H1 (cell line): ENCODE data around the gene TNRC6C. TPM values are rescaled to one million over a fixed set of nuclear protein-coding genes. Genes with fewer than 3 reads are reported as not detected.

Source experiments
- CTCF ChIA-PET: fragments of 300-600 bp; sonication (Branson Sonifier 250); formaldehyde crosslinking; loops from one replicate; lab custom pipeline; 2021; ENCODE audit not compliant: partially characterized antibody; lab: Charles Lee
- POLR2A ChIA-PET: fragments of 300-600 bp; sonication (Branson Sonifier 250); formaldehyde crosslinking; loops from one replicate; lab custom pipeline; 2021; ENCODE audit warnings: inconsistent platforms; ENCODE audit not compliant: partially characterized antibody; lab: Charles Lee
- DNase-seq, 2 experiments: peaks; one replicate each; pipeline versions ENCODE4 v3.0.0 to v3.0.0-alpha.2; 2010 to 2022; ENCODE audit warnings: low spot score in 2 of 2, low read depth in 1 of 2, mixed read lengths in 1 of 2
- FAIRE-seq: peaks from 2 replicates; lab custom pipeline; 2011; peaks lifted over from hg19 to GRCh38; lab: Jason Lieb, UNC
- H2AFZ ChIP-seq: 2 replicates; pipeline ENCODE4 v1.8.1; 2012; ENCODE audit warnings: low read length, inconsistent platforms
- H2AK5ac ChIP-seq: 2 replicates; pipeline ENCODE4 v1.6.1; 2013; ENCODE audit warnings: low read depth, low read length
- H2BK120ac ChIP-seq: replicated peaks from 2 replicates; pipeline ENCODE3; 2013; ENCODE audit warnings: low read depth, low read length, inconsistent platforms
- H2BK12ac ChIP-seq: 2 replicates; pipeline ENCODE4 v1.6.1; 2013; ENCODE audit warnings: low read depth, low read length
- H2BK15ac ChIP-seq: 2 replicates; pipeline ENCODE4 v1.6.1; 2013; ENCODE audit warnings: low read length
- H2BK20ac ChIP-seq: 2 replicates; pipeline ENCODE4 v1.6.1; 2013; ENCODE audit warnings: low read length
- H2BK5ac ChIP-seq: 2 replicates; pipeline ENCODE4 v1.6.1; 2013; ENCODE audit warnings: low read depth, low read length
- H3K14ac ChIP-seq: 2 replicates; pipeline ENCODE4 v1.6.1; 2013; ENCODE audit warnings: inconsistent platforms; ENCODE audit not compliant: insufficient read length
- H3K18ac ChIP-seq: 2 replicates; pipeline ENCODE4 v1.6.1; 2013; ENCODE audit warnings: low read length; ENCODE audit errors: extremely low read depth
- H3K23ac ChIP-seq: 2 replicates; pipeline ENCODE4 v1.6.1; 2013; ENCODE audit warnings: inconsistent platforms; ENCODE audit not compliant: insufficient read length
- H3K23me2 ChIP-seq: 2 replicates; pipeline ENCODE4 v1.6.1; 2013; ENCODE audit warnings: low read depth, low read length
- H3K27ac ChIP-seq: 2 replicates; pipeline ENCODE4 v1.6.1; 2011; ENCODE audit warnings: low read depth, low read length, inconsistent platforms
- H3K27me3 ChIP-seq, 4 experiments: replicated peaks in 1 of 4; 1 replicate in 1 of 4; 2 replicates in 3 of 4; pipeline versions ENCODE4 v1.6.1 to v1.8.1; 2011 to 2013; ENCODE audit warnings: low read length in 3 of 4, mild to moderate bottlenecking in 3 of 4, inconsistent platforms in 2 of 4, mixed read lengths in 2 of 4, moderate library complexity in 1 of 4; ENCODE audit not compliant: control insufficient read depth in 3 of 4, insufficient read depth in 3 of 4; ENCODE audit errors: extremely low read depth in 1 of 4
- H3K36me3 ChIP-seq, 4 experiments: 2 replicates each; pipeline versions ENCODE4 v1.6.1 to v1.8.1; 2011 to 2013; ENCODE audit warnings: mild to moderate bottlenecking in 4 of 4, low read length in 3 of 4, moderate library complexity in 2 of 4, control low read depth in 1 of 4, inconsistent platforms in 1 of 4; ENCODE audit not compliant: insufficient read depth in 4 of 4, control insufficient read depth in 2 of 4
- H3K4ac ChIP-seq: replicated peaks from 2 replicates; pipeline ENCODE3; 2013; ENCODE audit warnings: low read length, low read depth, mixed read lengths, inconsistent platforms; ENCODE audit not compliant: insufficient read length
- H3K4me1 ChIP-seq, 4 experiments: replicated peaks in 1 of 4; 1 replicate in 1 of 4; 2 replicates in 3 of 4; pipeline versions ENCODE4 v1.6.1 to v1.8.1; 2011 to 2013; ENCODE audit warnings: low read length in 3 of 4, inconsistent platforms in 2 of 4, mixed read lengths in 1 of 4; ENCODE audit not compliant: insufficient read depth in 4 of 4, control insufficient read depth in 3 of 4
- H3K4me2 ChIP-seq, 2 experiments: 2 replicates each; pipeline versions ENCODE4 v1.6.1 to v1.8.1; 2011 to 2013; ENCODE audit warnings: low read depth in 2 of 2, low read length in 2 of 2, control low read depth in 1 of 2, inconsistent platforms in 1 of 2, mild to moderate bottlenecking in 1 of 2; ENCODE audit not compliant: insufficient read depth in 1 of 2
- H3K4me3 ChIP-seq, 4 experiments: fragments of 200-600, 300-600 bp in 1 of 4; sonication (generic), shearing (Covaris generic), sonication (Bioruptor Twin) in 1 of 4; 2 replicates each; pipeline versions ENCODE4 v1.5.1 to v1.8.1; 2011 to 2016; ENCODE audit warnings: low read length in 4 of 4, low read depth in 3 of 4, control low read depth in 2 of 4, inconsistent platforms in 2 of 4, mild to moderate bottlenecking in 2 of 4, mixed read lengths in 1 of 4, moderate library complexity in 1 of 4; ENCODE audit not compliant: insufficient read depth in 2 of 4; ENCODE audit errors: extremely low read depth in 1 of 4
- H3K56ac ChIP-seq: replicated peaks from 2 replicates; pipeline ENCODE3; 2013; ENCODE audit warnings: low read depth, mild to moderate bottlenecking, mixed read lengths, low read length, inconsistent platforms; ENCODE audit not compliant: insufficient read length
- H3K79me1 ChIP-seq: 2 replicates; pipeline ENCODE4 v1.6.1; 2013; ENCODE audit warnings: low read depth, low read length, control low read depth
- H3K79me2 ChIP-seq, 2 experiments: 2 replicates each; pipeline versions ENCODE4 v1.6.1 to v1.8.1; 2012 to 2013; ENCODE audit warnings: low read length in 2 of 2, mild to moderate bottlenecking in 2 of 2, inconsistent platforms in 1 of 2; ENCODE audit not compliant: insufficient read depth in 2 of 2, control insufficient read depth in 1 of 2
- H3K9ac ChIP-seq, 4 experiments: replicated peaks in 1 of 4; 1 replicate in 1 of 4; 2 replicates in 3 of 4; pipeline versions ENCODE4 v1.6.1 to v1.8.1; 2011 to 2013; ENCODE audit warnings: low read depth in 3 of 4, low read length in 3 of 4, control low read depth in 2 of 4, mild to moderate bottlenecking in 2 of 4, moderate library complexity in 2 of 4, inconsistent platforms in 1 of 4; ENCODE audit errors: extremely low read depth in 1 of 4
- H3K9me3 ChIP-seq, 2 experiments: 2 replicates each; pipeline versions ENCODE4 v1.6.1 to v1.8.1; 2012 to 2013; ENCODE audit warnings: mild to moderate bottlenecking in 2 of 2, moderate library complexity in 2 of 2, control low read depth in 1 of 2, inconsistent platforms in 1 of 2, low read depth in 1 of 2, low read length in 1 of 2, mixed read lengths in 1 of 2; ENCODE audit not compliant: insufficient read depth in 2 of 2
- H4K20me1 ChIP-seq, 2 experiments: replicated peaks in 1 of 2; 2 replicates each; pipeline versions ENCODE3 to v1.8.1; 2011 to 2013; ENCODE audit warnings: inconsistent platforms in 2 of 2, low read length in 2 of 2, mild to moderate bottlenecking in 1 of 2; ENCODE audit not compliant: insufficient read depth in 2 of 2, control insufficient read depth in 1 of 2
- H4K5ac ChIP-seq: 2 replicates; pipeline ENCODE4 v1.6.1; 2013; ENCODE audit warnings: low read length, low read depth, mixed read lengths, inconsistent platforms; ENCODE audit not compliant: insufficient read length
- H4K8ac ChIP-seq: 2 replicates; pipeline ENCODE4 v1.8.0; 2013; ENCODE audit warnings: mild to moderate bottlenecking, moderate library complexity, low read length, inconsistent platforms; ENCODE audit not compliant: insufficient read depth; ENCODE audit errors: extremely low read depth
- H4K91ac ChIP-seq: replicated peaks from 2 replicates; pipeline ENCODE3; 2013; ENCODE audit warnings: low read length, mixed read lengths, inconsistent platforms; ENCODE audit not compliant: insufficient read length
- CBX5 ChIP-seq: fragments of 300-800, 300-1000 bp; sonication (generic); IDR thresholded peaks from 2 replicates; pipeline ENCODE4 v1.7.1; 2016; ENCODE audit warnings: antibody characterized with exemption, low read length, low read depth
- CEBPB ChIP-seq: IDR thresholded peaks from 2 replicates; pipeline ENCODE4 v1.6.1; 2012; ENCODE audit warnings: low read depth, low read length
- CHD1 ChIP-seq: IDR thresholded peaks from 2 replicates; pipeline ENCODE4 v1.6.1; 2012; ENCODE audit warnings: low read depth, low read length, improper control_type of control experiment
- RAD21 ChIP-seq, 2 experiments: IDR thresholded peaks in 1 of 2; conservative IDR thresholded peaks in 1 of 2; 2 replicates each; pipeline ENCODE4 v1.6.1; 2011; ENCODE audit warnings: low read depth in 2 of 2, low read length in 2 of 2, improper control_type of control experiment in 1 of 2, inconsistent platforms in 1 of 2, mild to moderate bottlenecking in 1 of 2, moderate library complexity in 1 of 2
- TAF7 ChIP-seq: optimal IDR thresholded peaks from 2 replicates; pipeline ENCODE3; 2011; ENCODE audit warnings: low read depth, mild to moderate bottlenecking, inconsistent platforms, low read length, moderate library complexity, borderline replicate concordance
- WGBS, 2 experiments: shearing (Covaris generic) in 1 of 2; methylation state at CpG; one replicate each; pipeline versions ENCODE4 v1.1.6 to v1.1.7; 2013 to 2015; ENCODE audit warnings: low lambda C conversion rate in 2 of 2, mixed read lengths in 2 of 2, inconsistent platforms in 1 of 2, low coverage in 1 of 2, missing lambda C conversion rate in 1 of 2; ENCODE audit not compliant: insufficient replicate concordance in 2 of 2, insufficient coverage in 1 of 2, insufficient read length in 1 of 2; ENCODE audit errors: extremely low coverage in 1 of 2, missing lambda C conversion rate in 1 of 2; 5-methylcytosine and 5-hydroxymethylcytosine counted together
- polyA plus RNA-seq, 7 experiments: library from polyadenylated mRNA; depleted of rRNA in 3 of 7; stranded (reverse) in 5 of 7; unstranded in 2 of 7; fragments of >200 nt in 5 of 7; fragments of 200-250 nt in 2 of 7; gene quantifications; 1 replicate in 5 of 7; 2 replicates in 1 of 7; 4 replicates in 1 of 7; pipeline versions ENCODE4 v1.2.1 to v1.2.3, GENCODE V29; 2011 to 2013; ENCODE audit warnings: missing spikeins in 2 of 7, mixed read lengths in 2 of 7
- total RNA-seq: library from RNA; stranded (reverse); fragmentation: NEBNext Ultra II Directional; extraction: Animal tissue kit (Norgen Biotek cat#: 25700); gene quantifications from 2 replicates; pipeline ENCODE4 v1.2.1, GENCODE V29; 2021

Gene TNRC6C
- total and polyA plus RNA-seq, 2 of the 8 experiments (the other 6 are each of a cell fraction or from before 2014, with no cell fraction given) = 2.8 to 28.9 TPM

DNA sequence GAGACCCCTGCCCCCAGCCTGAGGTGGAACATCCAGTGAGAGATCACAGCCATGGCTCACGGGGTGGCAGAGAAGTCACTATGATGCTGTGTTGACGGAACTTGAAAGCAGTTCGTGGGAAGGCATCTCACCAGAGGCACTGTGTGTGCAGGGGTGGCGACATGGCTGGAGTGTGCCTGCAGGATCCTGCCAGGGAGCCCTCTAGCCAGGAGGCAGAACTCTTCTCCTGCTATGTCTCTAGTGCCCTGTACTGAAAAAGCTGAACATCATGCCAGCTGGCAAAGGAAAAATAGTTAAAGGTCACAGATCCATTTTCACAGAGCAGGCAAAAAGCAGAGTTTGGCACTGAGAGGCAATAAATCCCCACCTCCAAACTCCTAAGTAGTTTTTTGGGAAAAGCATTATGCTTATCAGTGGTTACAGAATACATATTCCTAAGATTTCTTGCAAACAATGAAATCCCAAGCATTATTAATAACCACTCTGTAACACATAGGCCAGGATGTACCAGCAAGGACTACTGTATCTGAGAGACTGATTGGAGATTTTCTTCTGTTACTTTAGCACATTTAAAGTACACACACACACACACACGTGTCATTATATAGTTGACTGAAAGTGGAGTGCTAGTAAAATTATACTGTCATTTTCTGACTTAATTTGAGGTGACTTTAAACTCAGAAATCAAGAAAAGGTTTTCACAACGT is 36.8 kb downstream of the TNRC6C start:
- FAIRE-seq = no peak
- TF ChIP-seq CEBPB (no peak), CBX5 (no peak), TAF7 (no peak), RAD21 (IDR thresholded peaks at IDR 0.05 in 1 of 2, conservative IDR thresholded peaks at IDR 0.05 in 1 of 2; ENCODE audit: low read depth in 2 of 2, low read length in 2 of 2) (no peak), CHD1 (no peak)
- TF ChIP-seq, all 59 proteins: peak for 0
- H3K9me3 ChIP-seq = no peaks in the 10 kb centered on the region
- no peak overlapping the region for H3K14ac ChIP-seq
- H2BK12ac ChIP-seq = no peak overlapping the region
- H2BK20ac ChIP-seq = no peak overlapping the region
- no peak overlapping the region for H3K4me3 ChIP-seq
- H3K36me3 ChIP-seq = no peaks in the 10 kb centered on the region
- DNase-seq = no peak
- peaks cover 4 to 9% (median 5%) of the 10 kb centered on the region in 4 experiments for H3K4me1 ChIP-seq
- H3K79me2 ChIP-seq = peaks cover 14 to 75% of the 10 kb centered on the region in 2 experiments
- no peak overlapping the region for H3K4me2 ChIP-seq
- H3K9ac ChIP-seq = no peak overlapping the region
- H3K79me1 ChIP-seq = peaks cover 14% of the 10 kb centered on the region
- ChIA-PET CTCF (interaction anchor here (1.0 kb wide), 2 partner anchors 70 to 103 kb away, joined by 3 to 4 read pairs; no protein-coding TSS in a partner anchor), POLR2A (no interaction called here)
- H3K23ac ChIP-seq = no peak overlapping the region
- H4K8ac ChIP-seq = no peak overlapping the region
- H3K4ac ChIP-seq = no peak overlapping the region
- no peaks in the 10 kb centered on the region for H3K27me3 ChIP-seq
- no peak overlapping the region for H4K91ac ChIP-seq
- no peak overlapping the region for H3K27ac ChIP-seq
- no peaks in the 10 kb centered on the region for H3K23me2 ChIP-seq
- no peak overlapping the region for H3K56ac ChIP-seq
- H2AFZ ChIP-seq = no peak overlapping the region
- 80% methylated on average over 6 of the region's 6 CpGs; no CpG with 5 or more reads in 1 of the 2 experiments for WGBS, 2 experiments
- H2BK120ac ChIP-seq = no peak overlapping the region
- no peak overlapping the region for H2AK5ac ChIP-seq
- peaks cover 2 to 12% of the 10 kb centered on the region in 2 experiments for H4K20me1 ChIP-seq
- no peak overlapping the region for H3K18ac ChIP-seq
- no peak overlapping the region for H2BK5ac ChIP-seq
- no peak overlapping the region for H4K5ac ChIP-seq
- no peak overlapping the region for H2BK15ac ChIP-seq
